Testis (tissue), 3 donors: Measurements from ENCODE around the gene NAPSA. TPM values are rescaled to one million over a fixed set of nuclear protein-coding genes. Genes with fewer than 3 reads are reported as not detected.
A peak's percentile ranks its signal among the peaks of the same experiment; 100 is the strongest.
"Not testable (repeated sequence)": the region's sequence is repeated elsewhere in the genome, so short reads cannot be mapped to it uniquely, and the experiment has no call there.

Source experiments
- DNase-seq: peaks from one replicate; pipeline ENCODE4 v3.0.0-alpha.2; 2019
- H3K27ac ChIP-seq, 2 donors: fragments of 200-600 bp; sonication (generic); one replicate each; pipeline ENCODE4 v1.5.1; 2019
- H3K27me3 ChIP-seq: fragments of 200-600 bp; sonication (generic); one replicate; pipeline ENCODE4 v1.5.1; 2019
- H3K36me3 ChIP-seq: fragments of 200-600 bp; sonication (generic); one replicate; pipeline ENCODE4 v1.5.1; 2017; ENCODE audit warnings: low read depth; ENCODE audit errors: missing control alignments
- H3K4me1 ChIP-seq: fragments of 200-600 bp; sonication (generic); one replicate; pipeline ENCODE4 v1.5.1; 2019
- H3K4me3 ChIP-seq, 2 donors: fragments of 200-600 bp; sonication (generic); one replicate each; pipeline ENCODE4 v1.5.1; 2017 to 2019
- H3K9me3 ChIP-seq: fragments of 200-600 bp; sonication (generic); one replicate; pipeline ENCODE4 v1.5.1; 2017
- POLR2A ChIP-seq: fragments of 450-650 bp; IDR thresholded peaks from one replicate; pipeline ENCODE4 v1.6.1; 2017; ENCODE audit warnings: antibody characterized with exemption, mild to moderate bottlenecking, moderate library complexity
- whole genome bisulfite sequencing, 2 donors: methylation state at CpG; one replicate each; pipeline ENCODE4 v1.1.5; 2018; 5-methylcytosine and 5-hydroxymethylcytosine counted together
- intact Hi-C: fragments of 100-400 bp; cut with DNase I; formaldehyde crosslinking; loops from one replicate; pipeline ENCODE4 v1.15.1; 2023; ENCODE audit warnings: low total_unique reads
- polyA plus RNA-seq: library from polyadenylated mRNA; stranded (reverse); fragments of 350-450 nt; fragmentation: Illumina TruSeq; extraction: RNeasy Lipid Tissue Mini Kit (QIAGEN cat#74804); gene quantifications from one replicate; pipeline ENCODE4 v1.2.3, GENCODE V29; 2014; ENCODE audit warnings: low read depth, low replicate concordance; ENCODE audit not compliant: insufficient read depth
- total RNA-seq, 2 donors: library from RNA; depleted of rRNA; stranded (reverse); fragments of >200 nt; gene quantifications; one replicate each; pipeline ENCODE4 v1.2.3, GENCODE V29; 2016
- TF ChIP-seq, protein P1 (sequence below), 3 experiments: fragments of 450-650 bp in 2 of 3; fragments of 200-600 bp in 1 of 3; sonication (generic) in 1 of 3; IDR thresholded peaks; one replicate each; pipeline ENCODE4 v1.5.1; 2016 to 2019; ENCODE audit warnings: antibody characterized with exemption in 3 of 3, mild to moderate bottlenecking in 2 of 3, moderate library complexity in 1 of 3

Gene NAPSA
- total and polyA plus RNA-seq, 3 donors from 2014 or later = 1.3 to 11.5 (median 2.0) TPM

DNA sequence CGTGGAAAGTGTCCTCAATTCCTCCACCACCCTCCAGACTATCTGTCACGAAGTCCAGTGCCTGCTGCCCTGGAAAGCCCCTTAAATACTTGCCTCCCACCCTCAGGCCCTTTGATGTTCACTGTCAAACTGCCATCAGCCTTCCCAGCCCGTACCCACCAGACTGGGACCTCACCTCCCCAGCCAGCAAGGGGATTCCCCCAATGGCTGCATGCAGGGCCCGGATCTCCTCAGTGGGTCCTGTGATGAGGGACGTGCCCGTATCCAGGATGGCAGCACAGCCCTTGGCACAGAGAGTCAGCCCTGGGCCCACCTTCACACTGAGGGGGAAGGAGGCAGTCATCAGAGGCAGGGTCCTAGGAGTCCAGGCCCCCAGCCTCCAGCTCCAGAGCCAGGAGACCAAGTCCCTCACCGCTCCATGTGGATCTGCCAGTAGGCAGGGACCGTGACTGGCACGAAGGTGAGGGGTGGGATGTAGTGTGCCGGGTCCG is 6.1 kb downstream of the NAPSA start:
- Histone ChIP-seq H3K36me3 (no peaks in the 10 kb centered on the region), H3K9me3 (no peaks in the 10 kb centered on the region), H3K4me1 (no peaks in the 10 kb centered on the region), H3K4me3 (no peak overlapping the region), H3K27ac (no peak overlapping the region), H3K27me3 (no peaks in the 10 kb centered on the region)
- TF ChIP-seq POLR2A = no peak
- TF ChIP-seq, protein P1, sequence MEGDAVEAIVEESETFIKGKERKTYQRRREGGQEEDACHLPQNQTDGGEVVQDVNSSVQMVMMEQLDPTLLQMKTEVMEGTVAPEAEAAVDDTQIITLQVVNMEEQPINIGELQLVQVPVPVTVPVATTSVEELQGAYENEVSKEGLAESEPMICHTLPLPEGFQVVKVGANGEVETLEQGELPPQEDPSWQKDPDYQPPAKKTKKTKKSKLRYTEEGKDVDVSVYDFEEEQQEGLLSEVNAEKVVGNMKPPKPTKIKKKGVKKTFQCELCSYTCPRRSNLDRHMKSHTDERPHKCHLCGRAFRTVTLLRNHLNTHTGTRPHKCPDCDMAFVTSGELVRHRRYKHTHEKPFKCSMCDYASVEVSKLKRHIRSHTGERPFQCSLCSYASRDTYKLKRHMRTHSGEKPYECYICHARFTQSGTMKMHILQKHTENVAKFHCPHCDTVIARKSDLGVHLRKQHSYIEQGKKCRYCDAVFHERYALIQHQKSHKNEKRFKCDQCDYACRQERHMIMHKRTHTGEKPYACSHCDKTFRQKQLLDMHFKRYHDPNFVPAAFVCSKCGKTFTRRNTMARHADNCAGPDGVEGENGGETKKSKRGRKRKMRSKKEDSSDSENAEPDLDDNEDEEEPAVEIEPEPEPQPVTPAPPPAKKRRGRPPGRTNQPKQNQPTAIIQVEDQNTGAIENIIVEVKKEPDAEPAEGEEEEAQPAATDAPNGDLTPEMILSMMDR (IDR thresholded peaks at IDR 0.05) = no peak
- 85% methylated on average over 8 to 11 of the region's 11 CpGs for whole genome bisulfite sequencing, 2 donors
- no peak for DNase-seq
- intact Hi-C loops = no loop called here

DNA sequence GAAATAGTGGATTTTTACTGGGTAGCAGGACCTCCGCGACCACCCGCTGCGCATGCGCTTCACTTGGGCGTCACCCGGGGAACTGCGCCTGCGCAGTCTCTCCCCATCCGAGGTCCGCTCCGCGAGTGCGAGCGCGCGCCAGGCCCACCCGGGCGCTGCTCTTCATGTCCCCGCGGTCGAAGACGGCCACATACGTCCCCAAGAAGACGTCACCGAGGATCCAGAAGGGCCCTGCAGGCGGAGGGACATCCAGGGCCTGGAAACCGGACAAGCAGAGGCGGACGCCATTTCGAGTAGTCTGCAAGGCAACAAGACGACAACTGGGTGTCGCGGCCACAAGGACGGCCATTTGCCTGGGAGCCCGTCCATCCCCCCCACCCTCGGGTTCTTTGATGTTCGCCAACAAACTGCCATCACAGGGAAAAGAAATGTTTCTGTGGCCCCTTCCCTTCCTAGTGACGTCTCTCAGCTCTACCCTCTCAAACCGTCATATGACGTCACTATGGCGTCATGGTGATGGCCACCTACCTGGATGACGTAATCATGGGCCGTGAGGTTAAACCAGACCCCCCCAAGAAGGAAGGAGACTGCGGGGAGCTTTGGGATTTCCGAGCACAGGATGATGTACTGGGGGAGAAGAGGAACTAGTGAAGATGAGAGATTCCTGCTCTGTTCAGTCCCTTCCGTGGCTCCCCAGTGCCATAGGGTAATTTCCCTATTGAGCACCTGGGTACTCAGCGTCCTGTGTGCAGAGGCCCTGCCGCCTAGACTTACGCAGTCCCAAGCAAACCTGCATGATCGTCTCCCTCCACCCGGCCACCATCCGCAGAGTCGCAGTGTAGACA is 6.7 kb downstream of the NAPSA start:
- H3K36me3 ChIP-seq = no peaks in the 10 kb centered on the region
- no peaks in the 10 kb centered on the region for H3K4me1 ChIP-seq
- TF ChIP-seq POLR2A = no peak
- H3K27me3 ChIP-seq = no peaks in the 10 kb centered on the region
- peak overlapping the region; percentile 56 to 62 for H3K4me3 ChIP-seq
- H3K9me3 ChIP-seq = no peaks in the 10 kb centered on the region
- peak overlapping the region; percentile 3 to 89 for H3K27ac ChIP-seq
- intact Hi-C loops = no loop called here
- DNase-seq = peak; percentile 69
- 38 to 39% methylated on average over 31 to 54 of the region's 54 CpGs for WGBS, 2 donors

DNA sequence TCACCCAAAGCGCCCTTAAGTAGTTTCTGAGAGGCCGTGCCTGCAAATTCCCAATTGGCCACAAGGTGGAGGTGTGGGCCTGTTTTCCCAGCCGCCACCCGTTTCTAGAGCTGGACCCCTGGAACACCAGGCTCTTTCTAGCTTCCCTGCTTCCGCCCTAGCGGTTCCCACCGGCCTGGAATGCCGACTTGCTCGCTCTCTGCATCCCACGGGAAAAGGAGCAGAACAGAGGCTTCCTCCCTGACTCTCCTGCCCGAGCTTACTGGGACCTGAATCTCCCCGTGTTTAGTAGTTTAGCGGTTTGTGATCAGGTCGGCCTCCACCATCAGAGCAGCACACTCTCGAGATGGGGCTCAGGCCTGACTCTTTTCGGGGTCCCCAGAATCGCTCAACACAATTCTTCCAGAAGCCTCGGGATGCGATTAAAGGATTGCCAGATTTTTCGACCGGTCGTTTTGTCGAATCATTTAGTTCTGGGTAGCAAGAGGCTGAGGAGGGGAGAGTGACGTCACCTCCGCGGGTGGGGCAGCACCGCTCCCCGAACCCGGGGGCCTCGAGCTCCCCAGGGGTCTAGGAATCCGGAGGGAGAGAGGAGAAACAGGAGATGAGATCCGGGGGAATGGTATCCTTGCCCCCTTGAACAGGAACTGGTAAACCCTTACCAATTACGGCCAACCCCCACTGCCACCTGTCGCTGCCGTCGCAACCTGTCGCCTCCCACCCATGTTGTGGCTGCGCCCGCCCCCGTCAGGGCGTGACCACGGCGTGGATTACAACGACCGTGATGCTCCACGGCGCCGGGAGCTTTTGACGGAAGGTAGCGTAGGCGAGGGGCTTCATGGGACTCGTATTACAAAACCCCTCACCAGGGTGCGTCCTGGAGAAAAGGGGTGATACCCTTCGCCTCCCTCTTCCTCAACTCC is 8.0 kb downstream of the NAPSA start:
- H3K4me3 ChIP-seq = peak overlapping the region; percentile 56 to 62
- intact Hi-C loops = no loop called here
- 7 to 20% methylated on average over 50 to 54 of the region's 54 CpGs for whole genome bisulfite sequencing, 2 donors
- H3K9me3 ChIP-seq = no peaks in the 10 kb centered on the region
- H3K27ac ChIP-seq = peak overlapping the region; percentile 84 to 89
- peak; percentile 89 for DNase-seq
- H3K27me3 ChIP-seq = no peaks in the 10 kb centered on the region
- TF ChIP-seq POLR2A = no peak
- TF ChIP-seq, protein P1 (IDR thresholded peaks at IDR 0.05) = peak; percentile 79 to 94 (median 89)
- H3K36me3 ChIP-seq = no peaks in the 10 kb centered on the region
- H3K4me1 ChIP-seq = no peaks in the 10 kb centered on the region

DNA sequence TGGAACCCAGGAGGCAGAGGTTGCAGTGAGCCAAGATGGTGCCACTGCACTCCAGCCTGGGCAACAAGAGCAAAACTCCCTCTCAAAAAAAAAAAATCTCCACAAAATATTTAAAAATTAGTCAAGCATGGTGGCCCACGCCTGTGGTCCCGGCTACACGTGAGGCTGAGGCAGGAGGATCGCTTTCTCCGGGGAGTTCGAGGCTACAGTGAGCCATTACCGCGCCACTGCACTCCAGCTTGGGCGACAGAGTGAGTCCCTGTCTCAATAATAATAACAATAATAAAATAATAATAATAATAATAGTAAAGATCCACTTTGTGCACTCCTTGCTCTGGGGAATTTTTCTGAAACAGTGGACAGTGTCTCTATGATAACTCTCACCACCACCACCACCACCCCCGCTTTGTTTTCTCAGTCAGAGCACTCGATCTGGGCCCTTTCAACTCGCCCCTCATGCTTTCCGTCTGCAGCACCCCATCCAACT is 8.7 kb downstream of the NAPSA start:
- TF ChIP-seq POLR2A = no peak
- TF ChIP-seq, protein P1 (IDR thresholded peaks at IDR 0.05) = no peak
- DNase-seq = no peak
- intact Hi-C loops = no loop called here
- no peaks in the 10 kb centered on the region for H3K27me3 ChIP-seq
- no peaks in the 10 kb centered on the region for H3K36me3 ChIP-seq
- H3K4me3 ChIP-seq = peak overlapping the region in 1 of 2 donors; percentile 56
- H3K27ac ChIP-seq = peak overlapping the region in 1 of 2 donors; percentile 89
- 35 to 37% methylated on average over 13 of the region's 13 CpGs for WGBS, 2 donors
- H3K4me1 ChIP-seq = no peaks in the 10 kb centered on the region
- no peaks in the 10 kb centered on the region for H3K9me3 ChIP-seq

DNA sequence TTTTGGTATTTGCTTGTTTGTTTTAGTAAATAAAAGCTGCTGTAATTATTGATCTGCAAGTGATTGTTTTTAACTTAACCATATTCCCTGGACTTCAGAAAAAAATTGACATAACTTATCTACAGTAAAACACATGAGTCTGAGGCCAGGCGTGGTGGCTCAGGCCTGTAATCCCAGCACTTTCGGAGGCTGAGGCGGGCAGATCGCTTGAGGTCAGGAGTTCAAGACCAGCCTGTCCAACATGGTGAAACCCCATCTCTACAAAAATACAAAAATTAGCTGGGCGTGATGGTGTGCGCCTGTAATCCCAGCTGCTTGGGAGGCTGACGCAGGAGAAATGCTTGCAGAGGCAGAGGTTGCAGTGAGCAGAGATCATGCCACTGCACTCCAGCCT is 12.0 kb downstream of the NAPSA start:
- WGBS, 2 donors = 92 to 93% methylated on average over 7 of the region's 7 CpGs
- DNase-seq, H3K36me3 ChIP-seq, H3K27ac ChIP-seq, H3K4me1 ChIP-seq, H3K27me3 ChIP-seq, H3K9me3 ChIP-seq, H3K4me3 ChIP-seq: not testable (repeated sequence)
- intact Hi-C loops = loop anchor here (5.0 kb wide), 1 partner anchor 409 kb away; no protein-coding TSS in a partner anchor
